ENCODE data around the gene TRIM43B.
"Not testable (repeated sequence)": the region's sequence is repeated elsewhere in the genome, so short reads cannot be mapped to it uniquely, and the experiment has no call there.

- not testable (repeated sequence) for TF ChIP-seq POLR2A (IDR thresholded peaks at IDR 0.05; ENCODE audit: borderline replicate concordance, extremely low read depth, insufficient read depth, insufficient read length); EZH2 (IDR thresholded peaks at IDR 0.05); SP1 (IDR thresholded peaks at IDR 0.05; ENCODE audit: low read depth); CTCF (IDR thresholded peaks at IDR 0.05 in 2 of 3, conservative IDR thresholded peaks at IDR 0.05 in 1 of 3; ENCODE audit: borderline replicate concordance in 1 of 3, insufficient read depth in 1 of 3, low read depth in 2 of 3, low read length in 2 of 3); EGR1 (IDR thresholded peaks at IDR 0.05; ENCODE audit: low read depth); EZH2phosphoT487 (IDR thresholded peaks at IDR 0.05; ENCODE audit: borderline replicate concordance); REST (IDR thresholded peaks at IDR 0.05; ENCODE audit: low read depth); RAD21 (IDR thresholded peaks at IDR 0.05; ENCODE audit: low read depth); ATF3 (IDR thresholded peaks at IDR 0.05); POLR2AphosphoS5 (IDR thresholded peaks at IDR 0.05; ENCODE audit: low read depth, low read length); FOSL1 (IDR thresholded peaks at IDR 0.05; ENCODE audit: low read depth); YY1 (IDR thresholded peaks at IDR 0.05; ENCODE audit: extremely low read depth, insufficient replicate concordance, low read depth, low read length); JUND (IDR thresholded peaks at IDR 0.05); CEBPB (IDR thresholded peaks at IDR 0.05; ENCODE audit: low read depth)
These were observed 49.2 kb downstream of the TRIM43B start for GRCh38 chr2:95435162-95435871.

Data from HCT116 (cell line).